GM08714 (cell line): ENCODE data around the gene CTSH.

Source experiments
- H3K4me3 ChIP-seq: fragments of 200-500 bp; sonication (Bioruptor generic); 2 replicates; pipeline ENCODE4 v1.5.1; 2014; ENCODE audit warnings: mild to moderate bottlenecking, low read length, inconsistent platforms
- ZNF274 ChIP-seq: IDR thresholded peaks from 2 replicates; pipeline ENCODE4 v1.6.1; 2012; ENCODE audit warnings: mild to moderate bottlenecking, low read depth, low read length

Gene CTSH

GRCh38 chr15:78983146-78983918 lies 38.5 kb upstream of the CTSH start:
- no peak overlapping the region for H3K4me3 ChIP-seq
- TF ChIP-seq ZNF274 = no peak

GRCh38 chr15:78982736-78983135 lies 37.9 kb upstream of the CTSH start:
- no peak for TF ChIP-seq ZNF274

GRCh38 chr15:78981532-78982313 lies 36.9 kb upstream of the CTSH start:
- no peak for TF ChIP-seq ZNF274
- no peak overlapping the region for H3K4me3 ChIP-seq

More at GRCh38 chr15:78982736-78983135, 37.9 kb upstream of the CTSH start:
- no peak overlapping the region for H3K4me3 ChIP-seq

GRCh38 chr15:78979456-78980320 lies 34.8 kb upstream of the CTSH start:
- TF ChIP-seq ZNF274 = no peak
- H3K4me3 ChIP-seq = peak overlapping the region; percentile 5; the same call in 1 of the 2 replicates

- no peak for TF ChIP-seq ZNF274
- no peak overlapping the region; the same call in 1 of the 2 replicates for H3K4me3 ChIP-seq
Measured at GRCh38 chr15:78978601-78979179, 33.8 kb upstream of the CTSH start.

- H3K4me3 ChIP-seq = no peak overlapping the region; the same call in 1 of the 2 replicates
- TF ChIP-seq ZNF274 = no peak
Measured at GRCh38 chr15:78977591-78978347, 32.9 kb upstream of the CTSH start.

- H3K4me3 ChIP-seq = no peak overlapping the region; the same call in 1 of the 2 replicates
- TF ChIP-seq ZNF274 = no peak
Measured at GRCh38 chr15:78977091-78977571, 32.3 kb upstream of the CTSH start.

GRCh38 chr15:78976691-78977090 lies 31.8 kb upstream of the CTSH start:
- no peak for TF ChIP-seq ZNF274
- no peak overlapping the region; the same call in 1 of the 2 replicates for H3K4me3 ChIP-seq

GRCh38 chr15:78974272-78974918 lies 29.5 kb upstream of the CTSH start:
- no peak for TF ChIP-seq ZNF274
- no peak overlapping the region for H3K4me3 ChIP-seq

GRCh38 chr15:78969687-78970349 lies 25.0 kb upstream of the CTSH start:
- TF ChIP-seq ZNF274 = no peak
- H3K4me3 ChIP-seq = no peak overlapping the region

- H3K4me3 ChIP-seq = no peak overlapping the region
- TF ChIP-seq ZNF274 = no peak
Measured at GRCh38 chr15:78968539-78969271, 23.9 kb upstream of the CTSH start.
